ENCODE measurements around the gene VEPH1. TPM values are rescaled to one million over a fixed set of nuclear protein-coding genes. Genes with fewer than 3 reads are reported as not detected.

VEPH1 gene
- total and polyA plus RNA-seq, 5 donors from 2014 or later: 2.6 TPM; not detected in 4

DNA sequence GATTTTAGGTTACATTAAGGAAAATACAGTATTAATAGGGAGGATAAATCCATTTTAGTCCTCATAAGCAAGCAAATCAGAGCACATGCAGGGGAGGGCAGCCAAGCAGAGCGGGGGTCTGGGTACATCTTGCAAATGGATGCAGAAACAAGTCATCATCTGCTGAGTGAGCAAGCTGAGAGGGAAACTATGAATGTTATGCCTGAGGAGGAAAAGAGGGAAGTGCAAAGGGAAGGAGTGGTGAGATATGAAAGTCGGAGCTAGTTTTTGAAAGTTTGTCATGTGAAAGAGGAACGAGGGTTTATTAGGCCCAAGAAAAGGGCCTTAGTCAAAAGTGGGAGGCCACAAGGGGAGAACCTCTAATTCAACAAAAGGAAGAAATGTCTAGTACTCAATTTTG is 51.1 kb downstream of the VEPH1 start:
- Mint-ChIP-seq H3K36me3 (no peaks in the 10 kb centered on the region), H3K27ac (no peak overlapping the region), H3K9me3 (peaks cover 0 to 8% (median 0%) of the 10 kb centered on the region in 7 donors), H3K27me3 (peaks cover 6% of the 10 kb centered on the region), H3K4me1 (no peaks in the 10 kb centered on the region), H3K4me3 (no peak overlapping the region)
- Histone ChIP-seq H3K4me1 (ENCODE audit: control insufficient read depth, insufficient read depth, low read length, poor library complexity, severe bottlenecking) (no peaks in the 10 kb centered on the region), H3K27ac (ENCODE audit: insufficient read depth, low read length, poor library complexity, severe bottlenecking) (no peak overlapping the region), H3K9me3 (ENCODE audit: control insufficient read depth in 2 of 2, low read length in 2 of 2) (no peaks in the 10 kb centered on the region), H3K36me3 (ENCODE audit: control insufficient read depth, insufficient read depth, low read length) (no peaks in the 10 kb centered on the region), H3K4me3 (ENCODE audit: low read depth, low read length) (no peak overlapping the region), H3K27me3 (ENCODE audit: control insufficient read depth, insufficient read depth, low read length) (no peaks in the 10 kb centered on the region)
- DNase-seq (no peak), ATAC-seq (ENCODE audit: low read depth in 2 of 2) (no peak)

DNA sequence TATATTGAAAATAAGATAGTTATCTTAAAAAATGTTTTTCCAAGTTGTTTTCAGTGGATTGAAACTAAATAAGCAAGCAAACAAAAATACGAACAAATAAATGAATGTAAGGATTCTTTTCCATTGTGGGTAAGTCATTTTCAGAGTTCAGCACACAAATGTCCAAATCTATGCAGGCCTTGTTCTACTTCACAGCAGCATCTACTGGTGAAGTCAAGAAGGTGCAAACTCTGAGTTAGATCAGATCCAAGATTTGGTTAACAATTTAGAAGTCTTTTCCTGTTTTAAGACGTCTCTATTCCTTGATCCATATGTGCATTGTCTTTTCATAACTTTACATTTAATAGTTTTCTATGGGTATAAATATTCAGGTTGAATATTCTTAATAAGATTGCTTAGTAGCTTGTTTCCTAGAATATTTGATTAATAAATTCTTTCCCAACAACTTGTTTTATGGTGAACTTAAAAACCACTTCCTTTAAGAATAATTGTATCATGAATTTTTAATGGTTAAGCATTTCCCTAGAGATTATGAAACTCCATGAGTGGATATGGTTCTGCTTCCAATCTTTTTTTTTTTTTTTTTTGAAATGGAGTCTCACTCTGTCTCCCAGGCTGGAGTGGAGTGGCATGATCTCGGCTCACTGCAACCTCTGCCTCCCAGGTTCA is 56.1 kb downstream of the VEPH1 start:
- Mint-ChIP-seq H3K9me3 (peaks cover 0 to 5% (median 0%) of the 10 kb centered on the region in 7 donors), H3K4me3 (no peak overlapping the region), H3K36me3 (no peaks in the 10 kb centered on the region), H3K27me3 (peaks cover 3% of the 10 kb centered on the region), H3K4me1 (no peaks in the 10 kb centered on the region), H3K27ac (no peak overlapping the region)
- Histone ChIP-seq H3K27me3 (ENCODE audit: control insufficient read depth, insufficient read depth, low read length) (no peaks in the 10 kb centered on the region), H3K9me3 (ENCODE audit: control insufficient read depth in 2 of 2, low read length in 2 of 2) (no peaks in the 10 kb centered on the region), H3K4me3 (ENCODE audit: low read depth, low read length) (no peak overlapping the region), H3K4me1 (ENCODE audit: control insufficient read depth, insufficient read depth, low read length, poor library complexity, severe bottlenecking) (no peaks in the 10 kb centered on the region), H3K36me3 (ENCODE audit: control insufficient read depth, insufficient read depth, low read length) (no peaks in the 10 kb centered on the region), H3K27ac (ENCODE audit: insufficient read depth, low read length, poor library complexity, severe bottlenecking) (no peak overlapping the region)
- ATAC-seq (ENCODE audit: low read depth in 2 of 2) (no peak), DNase-seq (no peak)

DNA sequence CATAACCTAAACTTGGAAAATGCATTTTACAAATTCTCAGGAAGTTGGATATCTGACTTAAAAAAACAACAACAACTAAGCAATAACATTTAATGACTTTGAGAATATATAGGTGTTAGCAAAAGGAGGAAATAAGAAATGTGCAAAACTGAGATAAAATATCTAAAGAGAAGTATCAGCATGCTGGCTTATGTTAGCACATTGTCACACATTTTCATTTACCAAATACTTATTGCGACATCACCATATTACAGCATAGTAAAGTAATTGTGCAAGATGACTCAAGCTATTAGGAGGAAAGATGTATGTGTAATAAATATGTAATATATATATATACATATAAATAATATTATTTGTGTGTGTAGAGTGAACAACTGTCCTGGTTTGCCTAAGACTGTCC is 57.4 kb downstream of the VEPH1 start:
- H3K36me3 Mint-ChIP-seq: no peaks in the 10 kb centered on the region

DNA sequence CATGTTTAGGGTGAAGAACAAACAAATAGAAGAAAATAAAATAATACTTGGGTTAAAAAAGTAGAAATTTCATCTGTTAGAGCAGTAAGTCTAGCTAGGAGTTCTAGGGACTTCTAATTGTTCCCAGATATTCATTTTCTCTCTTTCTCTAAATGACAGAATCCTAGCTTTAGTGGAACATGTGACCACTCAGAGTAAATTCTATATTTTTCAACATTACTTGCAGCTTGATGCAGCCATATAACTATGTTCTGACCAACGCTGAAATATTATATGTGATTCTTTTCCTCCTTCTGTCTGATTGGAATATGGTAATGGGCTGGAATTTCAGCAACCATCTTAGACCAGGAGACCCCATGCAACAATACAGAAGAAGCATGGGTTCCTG is 58.4 kb downstream of the VEPH1 start:
- Histone ChIP-seq H3K27ac (ENCODE audit: insufficient read depth, low read length, poor library complexity, severe bottlenecking) (no peak overlapping the region), H3K4me3 (ENCODE audit: low read depth, low read length) (no peak overlapping the region), H3K9me3 (ENCODE audit: control insufficient read depth in 2 of 2, low read length in 2 of 2) (no peaks in the 10 kb centered on the region), H3K4me1 (ENCODE audit: control insufficient read depth, insufficient read depth, low read length, poor library complexity, severe bottlenecking) (no peaks in the 10 kb centered on the region), H3K36me3 (ENCODE audit: control insufficient read depth, insufficient read depth, low read length) (no peaks in the 10 kb centered on the region), H3K27me3 (ENCODE audit: control insufficient read depth, insufficient read depth, low read length) (no peaks in the 10 kb centered on the region)
- H3K36me3 Mint-ChIP-seq: no peaks in the 10 kb centered on the region
- no peaks in the 10 kb centered on the region for H3K4me1 Mint-ChIP-seq
- H3K27me3 Mint-ChIP-seq: no peaks in the 10 kb centered on the region
- H3K4me3 Mint-ChIP-seq: no peak overlapping the region
- DNase-seq (no peak), ATAC-seq (ENCODE audit: low read depth in 2 of 2) (no peak)
- H3K27ac Mint-ChIP-seq: no peak overlapping the region
- H3K9me3 Mint-ChIP-seq: no peaks in the 10 kb centered on the region

More for the DNA sequence above, 57.4 kb downstream of the VEPH1 start:
- Mint-ChIP-seq H3K27me3 (no peaks in the 10 kb centered on the region), H3K27ac (no peak overlapping the region), H3K4me1 (no peaks in the 10 kb centered on the region), H3K4me3 (no peak overlapping the region), H3K9me3 (no peaks in the 10 kb centered on the region)
- Histone ChIP-seq H3K36me3 (ENCODE audit: control insufficient read depth, insufficient read depth, low read length) (no peaks in the 10 kb centered on the region), H3K9me3 (ENCODE audit: control insufficient read depth in 2 of 2, low read length in 2 of 2) (no peaks in the 10 kb centered on the region), H3K27me3 (ENCODE audit: control insufficient read depth, insufficient read depth, low read length) (no peaks in the 10 kb centered on the region), H3K4me3 (ENCODE audit: low read depth, low read length) (no peak overlapping the region), H3K4me1 (ENCODE audit: control insufficient read depth, insufficient read depth, low read length, poor library complexity, severe bottlenecking) (no peaks in the 10 kb centered on the region), H3K27ac (ENCODE audit: insufficient read depth, low read length, poor library complexity, severe bottlenecking) (no peak overlapping the region)
- ATAC-seq (ENCODE audit: low read depth in 2 of 2) (no peak), DNase-seq (no peak)

DNA sequence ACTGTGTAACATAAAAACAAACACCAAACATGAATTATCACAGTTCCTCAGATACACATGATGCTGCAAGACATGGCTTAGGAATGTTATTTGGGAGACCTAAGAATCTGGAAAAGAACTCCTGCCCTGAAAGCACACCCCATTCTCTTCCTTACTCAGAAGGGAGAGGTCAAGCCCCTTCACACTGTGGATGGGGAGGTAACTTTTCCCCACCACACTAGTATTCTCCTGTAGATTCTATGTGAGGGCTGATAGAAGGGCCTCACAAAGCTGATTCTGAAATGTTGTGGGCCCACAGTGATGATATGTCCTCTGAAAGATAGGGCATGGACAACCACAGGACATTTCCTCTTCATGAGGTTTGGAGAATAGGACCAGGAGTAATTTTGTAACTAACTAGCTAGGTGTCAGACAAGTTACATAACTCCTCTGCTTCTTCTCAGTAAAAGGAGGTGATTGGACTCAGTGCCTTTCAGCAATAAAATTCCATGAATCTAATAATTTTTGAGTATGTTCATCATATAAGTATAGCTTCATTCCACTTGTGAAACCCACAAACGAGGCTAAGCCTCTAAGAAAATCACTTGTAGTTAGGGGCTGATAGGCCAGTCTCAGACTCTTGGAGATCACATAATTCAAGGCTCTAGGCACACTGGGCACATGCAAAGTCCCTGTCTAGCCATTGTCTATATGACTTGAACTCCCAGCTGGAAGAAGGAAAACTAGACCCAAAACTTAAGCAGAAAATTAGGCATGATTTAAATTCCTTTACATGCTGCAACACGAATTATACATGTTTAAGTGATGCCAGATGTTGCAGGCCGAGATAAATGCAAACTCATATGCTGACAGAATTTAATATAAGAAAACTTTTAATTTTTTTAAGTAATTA is 59.1 kb downstream of the VEPH1 start:
- no peaks in the 10 kb centered on the region for H3K36me3 ChIP-seq (ENCODE audit: control insufficient read depth, insufficient read depth, low read length)

DNA sequence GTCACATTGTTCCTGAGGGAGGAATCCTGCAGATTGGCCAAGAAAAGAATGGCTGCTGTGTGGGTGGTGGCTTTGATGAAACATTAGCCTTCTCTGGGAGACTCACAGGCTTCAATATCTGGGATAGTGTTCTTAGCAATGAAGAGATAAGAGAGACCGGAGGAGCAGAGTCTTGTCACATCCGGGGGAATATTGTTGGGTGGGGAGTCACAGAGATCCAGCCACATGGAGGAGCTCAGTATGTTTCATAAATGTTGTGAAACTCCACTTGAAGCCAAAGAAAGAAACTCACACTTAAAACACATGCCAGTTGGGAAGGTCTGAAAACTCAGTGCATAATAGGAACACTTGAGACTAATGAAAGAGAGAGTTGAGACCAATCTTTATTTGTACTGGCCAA is 60.5 kb downstream of the VEPH1 start:
- ATAC-seq (ENCODE audit: low read depth in 2 of 2): no peak
- H3K4me1 ChIP-seq (ENCODE audit: control insufficient read depth, insufficient read depth, low read length, poor library complexity, severe bottlenecking): no peaks in the 10 kb centered on the region

More for the DNA sequence above, 59.1 kb downstream of the VEPH1 start:
- peaks cover 3% of the 10 kb centered on the region for H3K27me3 ChIP-seq (ENCODE audit: control insufficient read depth, insufficient read depth, low read length)
- H3K27ac ChIP-seq (ENCODE audit: insufficient read depth, low read length, poor library complexity, severe bottlenecking): no peak overlapping the region
- no peaks in the 10 kb centered on the region for H3K9me3 Mint-ChIP-seq
- DNase-seq: no peak
- H3K36me3 Mint-ChIP-seq: no peaks in the 10 kb centered on the region
- H3K4me3 ChIP-seq (ENCODE audit: low read depth, low read length): no peak overlapping the region
- ATAC-seq (ENCODE audit: low read depth in 2 of 2): no peak
- no peaks in the 10 kb centered on the region for H3K9me3 ChIP-seq (ENCODE audit: control insufficient read depth in 2 of 2, low read length in 2 of 2)
- H3K4me1 Mint-ChIP-seq: no peaks in the 10 kb centered on the region
- H3K4me1 ChIP-seq (ENCODE audit: control insufficient read depth, insufficient read depth, low read length, poor library complexity, severe bottlenecking): no peaks in the 10 kb centered on the region
- H3K4me3 Mint-ChIP-seq: no peak overlapping the region
- peaks cover 1% of the 10 kb centered on the region for H3K27me3 Mint-ChIP-seq
- H3K27ac Mint-ChIP-seq: no peak overlapping the region

DNA sequence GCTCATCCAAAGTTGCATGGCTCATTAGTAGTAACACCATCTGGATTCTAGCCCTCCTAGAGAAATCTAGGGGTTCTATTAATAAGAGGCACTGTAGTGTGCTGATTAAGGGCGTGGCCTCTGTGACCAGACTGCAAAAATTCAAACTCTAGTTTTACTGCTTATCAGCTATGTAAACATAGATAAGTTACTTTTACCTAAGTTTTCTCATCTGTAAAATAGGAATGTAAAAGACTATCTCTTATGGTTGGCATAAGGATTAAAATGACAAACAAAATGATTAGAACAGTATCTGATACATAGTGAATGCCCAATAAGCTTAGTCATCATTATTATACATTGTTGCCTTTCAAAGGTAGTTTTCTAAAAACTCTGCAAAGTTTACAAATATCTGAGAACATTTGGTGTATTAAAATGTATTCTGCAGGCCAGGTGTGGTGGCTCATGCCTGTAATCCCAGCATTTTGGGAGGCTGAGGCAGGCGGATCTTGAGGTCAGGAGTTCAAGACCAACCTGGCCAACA is 62.1 kb downstream of the VEPH1 start:
- no peak overlapping the region for H3K4me3 ChIP-seq (ENCODE audit: low read depth, low read length)
- Mint-ChIP-seq H3K27ac (no peak overlapping the region), H3K4me1 (peaks cover 0 to 6% (median 0%) of the 10 kb centered on the region in 4 donors), H3K27me3 (peaks cover 25% of the 10 kb centered on the region), H3K9me3 (peaks cover 0 to 1% (median 0%) of the 10 kb centered on the region in 7 donors), H3K36me3 (peaks cover 3% of the 10 kb centered on the region), H3K4me3 (no peak overlapping the region)
- no peaks in the 10 kb centered on the region for H3K4me1 ChIP-seq (ENCODE audit: control insufficient read depth, insufficient read depth, low read length, poor library complexity, severe bottlenecking)
- H3K9me3 ChIP-seq (ENCODE audit: control insufficient read depth in 2 of 2, low read length in 2 of 2): no peaks in the 10 kb centered on the region
- peaks cover 6% of the 10 kb centered on the region for H3K27me3 ChIP-seq (ENCODE audit: control insufficient read depth, insufficient read depth, low read length)
- no peak overlapping the region for H3K27ac ChIP-seq (ENCODE audit: insufficient read depth, low read length, poor library complexity, severe bottlenecking)
- no peaks in the 10 kb centered on the region for H3K36me3 ChIP-seq (ENCODE audit: control insufficient read depth, insufficient read depth, low read length)
- ATAC-seq (ENCODE audit: low read depth in 2 of 2): no peak
- DNase-seq: no peak

More for the DNA sequence above, 60.5 kb downstream of the VEPH1 start:
- Mint-ChIP-seq H3K4me3 (no peak overlapping the region), H3K4me1 (no peaks in the 10 kb centered on the region), H3K27me3 (peaks cover 13% of the 10 kb centered on the region), H3K27ac (no peak overlapping the region), H3K36me3 (no peaks in the 10 kb centered on the region), H3K9me3 (no peaks in the 10 kb centered on the region)
- no peak for DNase-seq
- Histone ChIP-seq H3K27ac (ENCODE audit: insufficient read depth, low read length, poor library complexity, severe bottlenecking) (no peak overlapping the region), H3K4me3 (ENCODE audit: low read depth, low read length) (no peak overlapping the region), H3K9me3 (ENCODE audit: control insufficient read depth in 2 of 2, low read length in 2 of 2) (no peaks in the 10 kb centered on the region), H3K36me3 (ENCODE audit: control insufficient read depth, insufficient read depth, low read length) (no peaks in the 10 kb centered on the region), H3K27me3 (ENCODE audit: control insufficient read depth, insufficient read depth, low read length) (peaks cover 4% of the 10 kb centered on the region)
